IMR-90 (cell line): ENCODE data around the gene ISLR2. TPM values are rescaled to one million over a fixed set of nuclear protein-coding genes. Genes with fewer than 3 reads are reported as not detected.

Source experiments
- ATAC-seq: fragments of 200-7000 bp; cut with Tn5 transposase; 2 replicates; pipeline ENCODE4 v1.9.1; 2020; ENCODE audit warnings: low read depth, mild to moderate bottlenecking, moderate library complexity
- BruUV-seq: library from RNA; stranded (reverse); fragments of 400-500 nt; replicated peaks from 2 replicates; lab custom pipeline; 2021; lab: Mats Ljungman, UMichigan
- CTCF ChIA-PET: fragments of 300-600 bp; formaldehyde crosslinking; extraction: SDS; loops from one replicate; lab custom pipeline; 2021; ENCODE audit warnings: antibody characterized with exemption; lab: Yijun Ruan, JAX
- POLR2A ChIA-PET: fragments of 300-600 bp; sonication (Branson Sonifier 250); formaldehyde crosslinking; loops from one replicate; lab custom pipeline; 2022; ENCODE audit warnings: antibody characterized with exemption; ENCODE audit not compliant: unreplicated experiment; lab: Charles Lee
- DNase-seq: peaks from one replicate; pipeline ENCODE4 v3.0.0; 2013
- H2AFZ ChIP-seq: replicated peaks from 2 replicates; pipeline ENCODE3; 2013; ENCODE audit warnings: low read length, mild to moderate bottlenecking; ENCODE audit not compliant: poor library complexity
- H2AK5ac ChIP-seq: 2 replicates; pipeline ENCODE4 v1.6.1; 2013; ENCODE audit warnings: low read depth, low read length, inconsistent platforms
- H2AK9ac ChIP-seq: replicated peaks from 2 replicates; pipeline ENCODE3; 2013; ENCODE audit warnings: mild to moderate bottlenecking, low read depth, low read length, moderate library complexity; ENCODE audit not compliant: poor library complexity
- H2BK120ac ChIP-seq: 2 replicates; pipeline ENCODE4 v1.6.1; 2013; ENCODE audit warnings: low read depth, low read length, inconsistent platforms
- H2BK15ac ChIP-seq: 3 replicates; pipeline ENCODE4 v1.6.1; 2013; ENCODE audit warnings: low read depth, low read length, inconsistent platforms
- H2BK20ac ChIP-seq: 2 replicates; pipeline ENCODE4 v1.6.1; 2013; ENCODE audit warnings: low read depth, mild to moderate bottlenecking, inconsistent platforms, low read length, moderate library complexity
- H2BK5ac ChIP-seq: 2 replicates; pipeline ENCODE4 v1.6.1; 2013; ENCODE audit warnings: mild to moderate bottlenecking, low read depth, low read length, inconsistent platforms; ENCODE audit not compliant: poor library complexity, severe bottlenecking
- H3K14ac ChIP-seq: replicated peaks from 2 replicates; pipeline ENCODE4 v1.6.1; 2013; ENCODE audit warnings: low read depth, low read length, inconsistent platforms
- H3K18ac ChIP-seq: 2 replicates; pipeline ENCODE4 v1.6.1; 2013; ENCODE audit warnings: low read depth, low read length, control low read depth
- H3K23ac ChIP-seq: 2 replicates; pipeline ENCODE4 v1.6.1; 2013; ENCODE audit warnings: low read depth, low read length, inconsistent platforms
- H3K27ac ChIP-seq: 2 replicates; pipeline ENCODE4 v1.5.1; 2013; ENCODE audit warnings: mild to moderate bottlenecking, control low read depth, low read length; ENCODE audit not compliant: insufficient read depth
- H3K27me3 ChIP-seq: 2 replicates; pipeline ENCODE4 v1.6.1; 2013; ENCODE audit warnings: low read length; ENCODE audit not compliant: control insufficient read depth, insufficient read depth
- H3K36me3 ChIP-seq: 2 replicates; pipeline ENCODE4 v1.6.1; 2013; ENCODE audit warnings: low read length, mixed read lengths; ENCODE audit not compliant: control insufficient read depth, insufficient read depth
- H3K4ac ChIP-seq: 2 replicates; pipeline ENCODE4 v1.6.1; 2013; ENCODE audit warnings: low read depth, low read length, inconsistent platforms
- H3K4me1 ChIP-seq: 2 replicates; pipeline ENCODE4 v1.6.1; 2013; ENCODE audit warnings: low read length, mixed read lengths; ENCODE audit not compliant: control insufficient read depth, insufficient read depth
- H3K4me2 ChIP-seq: 2 replicates; pipeline ENCODE4 v1.6.1; 2013; ENCODE audit warnings: low read depth, mild to moderate bottlenecking, control low read depth, low read length, moderate library complexity
- H3K4me3 ChIP-seq: 2 replicates; pipeline ENCODE4 v1.5.1; 2013; ENCODE audit warnings: low read depth, mild to moderate bottlenecking, control low read depth, low read length, moderate library complexity; ENCODE audit not compliant: insufficient read depth
- H3K56ac ChIP-seq: 2 replicates; pipeline ENCODE4 v1.6.1; 2013; ENCODE audit warnings: low read length, inconsistent platforms; ENCODE audit not compliant: insufficient read depth; ENCODE audit errors: extremely low read depth
- H3K79me1 ChIP-seq, 2 experiments: 2 replicates each; pipeline ENCODE4 v1.6.1; 2013; ENCODE audit warnings: low read length in 2 of 2, inconsistent platforms in 1 of 2, low read depth in 1 of 2
- H3K9ac ChIP-seq: 2 replicates; pipeline ENCODE4 v1.6.1; 2013; ENCODE audit warnings: low read depth, low read length, control low read depth
- H3K9me1 ChIP-seq: 2 replicates; pipeline ENCODE4 v1.6.1; 2013; ENCODE audit warnings: low read length, inconsistent platforms; ENCODE audit not compliant: insufficient read depth
- H3K9me3 ChIP-seq: 2 replicates; pipeline ENCODE4 v1.6.1; 2013; ENCODE audit warnings: low read length; ENCODE audit not compliant: control insufficient read depth, insufficient read depth
- H4K20me1 ChIP-seq: 2 replicates; pipeline ENCODE4 v1.6.1; 2013; ENCODE audit warnings: low read length, inconsistent platforms; ENCODE audit not compliant: insufficient read depth
- H4K5ac ChIP-seq: 2 replicates; pipeline ENCODE4 v1.6.1; 2013; ENCODE audit warnings: mild to moderate bottlenecking, low read depth, low read length, control low read depth
- H4K8ac ChIP-seq, 2 experiments: 2 replicates each; pipeline ENCODE4 v1.6.1; 2013; ENCODE audit warnings: low read depth in 2 of 2, low read length in 2 of 2, control low read depth in 1 of 2, inconsistent platforms in 1 of 2
- H4K91ac ChIP-seq: 2 replicates; pipeline ENCODE4 v1.6.1; 2013; ENCODE audit warnings: low read depth, low read length, inconsistent platforms; ENCODE audit not compliant: insufficient read depth
- RFX5 ChIP-seq: IDR thresholded peaks from 2 replicates; pipeline ENCODE4 v1.8.0; 2012; ENCODE audit warnings: low read depth, mild to moderate bottlenecking, low read length, moderate library complexity
- WGBS, 2 experiments: methylation state at CpG; one replicate each; pipeline versions ENCODE4 v1.1.5 to v1.1.7; 2013; ENCODE audit warnings: missing lambda C conversion rate in 2 of 2; ENCODE audit not compliant: insufficient read length in 1 of 2; ENCODE audit errors: extremely low coverage in 2 of 2; 5-methylcytosine and 5-hydroxymethylcytosine counted together
- dilution Hi-C: fragments of 300-500 bp; cut with HindIII; formaldehyde crosslinking; loops from one replicate; pipeline ENCODE4 v1.14.3; 2018; ENCODE audit warnings: low sequenced_read_pairs; ENCODE audit not compliant: unreplicated experiment
- in situ Hi-C: fragments of 300-500 bp; cut with MboI; formaldehyde crosslinking; loops from 3 replicates; pipeline ENCODE4 v1.14.3; 2019; ENCODE audit warnings: low sequenced_read_pairs, inconsistent platforms, mixed read lengths
- intact Hi-C: fragments of 100-400 bp; cut with micrococcal nuclease; formaldehyde crosslinking; loops from 2 replicates; pipeline ENCODE4 v1.10.0; 2022
- polyA plus RNA-seq, 3 experiments: library from polyadenylated mRNA; depleted of rRNA; stranded (reverse); fragments of >200 nt; gene quantifications; 2 replicates each; pipeline ENCODE4 v1.2.3, GENCODE V29; 2012; ENCODE audit warnings: low replicate concordance in 1 of 3
- total RNA-seq: library from RNA; depleted of rRNA; stranded (reverse); fragments of >200 nt; gene quantifications from 2 replicates; pipeline ENCODE4 v1.2.3, GENCODE V29; 2012

ISLR2 gene
- total and polyA plus RNA-seq, 2 of the 4 experiments (the other 2 are of a cell fraction) = not detected

DNA sequence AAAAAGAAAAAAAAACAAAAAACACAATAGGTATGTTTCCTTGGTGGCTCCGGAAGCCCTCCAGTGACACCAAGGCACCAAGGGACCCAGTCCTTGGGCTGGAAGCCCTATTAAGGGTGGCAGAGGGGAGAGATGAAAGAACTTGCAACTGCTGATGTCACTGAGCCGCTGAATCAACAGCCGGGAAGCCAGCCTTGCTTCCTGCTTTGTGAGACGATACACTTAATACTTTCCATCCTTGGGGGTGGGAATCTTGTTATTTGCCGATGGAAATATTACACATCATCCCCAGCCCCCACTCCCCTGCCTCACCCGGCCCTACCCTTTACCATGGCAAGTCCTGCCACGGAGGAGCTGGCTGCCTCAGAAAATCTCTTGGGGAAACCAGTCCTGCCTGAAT lies 5.6 kb upstream of the ISLR2 start:
- Histone ChIP-seq H3K9ac (no peak overlapping the region), H3K27me3 (peaks cover 87% of the 10 kb centered on the region), H3K14ac (no peak overlapping the region), H2BK5ac (no peak overlapping the region), H2BK120ac (no peak overlapping the region), H3K27ac (no peak overlapping the region), H2BK15ac (no peak overlapping the region), H4K5ac (no peak overlapping the region), H3K36me3 (no peaks in the 10 kb centered on the region), H2BK20ac (no peak overlapping the region), H3K56ac (no peak overlapping the region), H3K9me3 (no peaks in the 10 kb centered on the region), H3K23ac (no peak overlapping the region), H2AK5ac (no peak overlapping the region), H4K20me1 (no peaks in the 10 kb centered on the region), H3K4me3 (no peak overlapping the region), H4K91ac (no peak overlapping the region), H3K79me1 (no peaks in the 10 kb centered on the region), H2AFZ (no peak overlapping the region), H3K9me1 (no peaks in the 10 kb centered on the region), H3K18ac (no peak overlapping the region), H3K4me1 (no peaks in the 10 kb centered on the region; the same call in 1 of the 2 replicates), H4K8ac (no peak overlapping the region), H3K4me2 (no peak overlapping the region), H3K4ac (no peak overlapping the region), H2AK9ac (peak overlapping the region; percentile 56)
- no peak for DNase-seq
- no TSS peak for BruUV-seq
- no peak for ATAC-seq
- intact Hi-C loops = no loop called here
- dilution Hi-C loops = no loop called here
- ChIA-PET CTCF (no interaction called here), POLR2A (no interaction called here)
- WGBS, 2 experiments = no CpG with 5 or more reads among the region's 7 CpGs
- in situ Hi-C loops = loop anchor here (5.0 to 25.0 kb wide), 3 partner anchors 67 to 1487 kb away; no protein-coding TSS in a partner anchor
- TF ChIP-seq RFX5 = no peak
